Hepatocyte (in vitro differentiated cells): ENCODE measurements around the gene MTA1.

ENCODE experiments used
- EZH2 ChIP-seq: fragments of 200-600 bp; sonication (generic); IDR thresholded peaks from 2 replicates; pipeline ENCODE4 v1.6.1; 2016; ENCODE audit warnings: antibody characterized with exemption, mild to moderate bottlenecking, borderline replicate concordance
- TF ChIP-seq, protein P1 (sequence below): fragments of 200-600 bp; sonication (generic); IDR thresholded peaks from 2 replicates; pipeline ENCODE4 v1.5.1; 2016; ENCODE audit warnings: antibody characterized with exemption, mild to moderate bottlenecking; ENCODE audit not compliant: poor library complexity

- TF ChIP-seq, protein P1, sequence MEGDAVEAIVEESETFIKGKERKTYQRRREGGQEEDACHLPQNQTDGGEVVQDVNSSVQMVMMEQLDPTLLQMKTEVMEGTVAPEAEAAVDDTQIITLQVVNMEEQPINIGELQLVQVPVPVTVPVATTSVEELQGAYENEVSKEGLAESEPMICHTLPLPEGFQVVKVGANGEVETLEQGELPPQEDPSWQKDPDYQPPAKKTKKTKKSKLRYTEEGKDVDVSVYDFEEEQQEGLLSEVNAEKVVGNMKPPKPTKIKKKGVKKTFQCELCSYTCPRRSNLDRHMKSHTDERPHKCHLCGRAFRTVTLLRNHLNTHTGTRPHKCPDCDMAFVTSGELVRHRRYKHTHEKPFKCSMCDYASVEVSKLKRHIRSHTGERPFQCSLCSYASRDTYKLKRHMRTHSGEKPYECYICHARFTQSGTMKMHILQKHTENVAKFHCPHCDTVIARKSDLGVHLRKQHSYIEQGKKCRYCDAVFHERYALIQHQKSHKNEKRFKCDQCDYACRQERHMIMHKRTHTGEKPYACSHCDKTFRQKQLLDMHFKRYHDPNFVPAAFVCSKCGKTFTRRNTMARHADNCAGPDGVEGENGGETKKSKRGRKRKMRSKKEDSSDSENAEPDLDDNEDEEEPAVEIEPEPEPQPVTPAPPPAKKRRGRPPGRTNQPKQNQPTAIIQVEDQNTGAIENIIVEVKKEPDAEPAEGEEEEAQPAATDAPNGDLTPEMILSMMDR: peak; percentile 27
- no peak for TF ChIP-seq EZH2
Measured at GRCh38 chr14:105398044-105398725, 21.4 kb upstream of the MTA1 start, which contains the start of gene TEX22.
